Effector memory CD4-positive, alpha-beta T cell (primary cell): Measurements from ENCODE around the gene DDA1.

ENCODE experiments used
- DNase-seq, 3 donors: peaks; one replicate each; pipeline ENCODE4 v3.0.0-alpha.2; 2020
- H3K27ac ChIP-seq: 2 replicates; pipeline ENCODE4 v1.7.0; 2013; ENCODE audit warnings: mild to moderate bottlenecking, low read length, moderate library complexity; ENCODE audit not compliant: insufficient read depth, poor library complexity, severe bottlenecking
- H3K27me3 ChIP-seq: replicated peaks from 2 replicates; pipeline ENCODE4 v1.7.0; 2013; ENCODE audit warnings: mild to moderate bottlenecking, low read length; ENCODE audit not compliant: insufficient read depth, control insufficient read depth, poor library complexity, severe bottlenecking
- H3K36me3 ChIP-seq: 2 replicates; pipeline ENCODE4 v1.7.0; 2013; ENCODE audit warnings: mild to moderate bottlenecking, low read length, moderate library complexity; ENCODE audit not compliant: control insufficient read depth, insufficient read depth
- H3K4me1 ChIP-seq: 2 replicates; pipeline ENCODE4 v1.7.0; 2013; ENCODE audit warnings: low read length, mild to moderate bottlenecking; ENCODE audit not compliant: control insufficient read depth, insufficient read depth, poor library complexity, severe bottlenecking
- H3K4me3 ChIP-seq: 2 replicates; pipeline ENCODE4 v1.7.0; 2013; ENCODE audit warnings: low read length, low read depth, mild to moderate bottlenecking; ENCODE audit not compliant: insufficient read depth, poor library complexity, severe bottlenecking
- H3K9me3 ChIP-seq: 2 replicates; pipeline ENCODE4 v1.7.0; 2013; ENCODE audit warnings: mild to moderate bottlenecking, low read length, moderate library complexity; ENCODE audit not compliant: control insufficient read depth
- total RNA-seq, 3 donors: gene quantifications; one replicate each; lab custom pipeline; 2026; lab: John Stamatoyannopoulos, UW

Gene DDA1
- 30.0 to 41.2 (median 39.7) reads per million in 3 donors for total RNA-seq

DNA sequence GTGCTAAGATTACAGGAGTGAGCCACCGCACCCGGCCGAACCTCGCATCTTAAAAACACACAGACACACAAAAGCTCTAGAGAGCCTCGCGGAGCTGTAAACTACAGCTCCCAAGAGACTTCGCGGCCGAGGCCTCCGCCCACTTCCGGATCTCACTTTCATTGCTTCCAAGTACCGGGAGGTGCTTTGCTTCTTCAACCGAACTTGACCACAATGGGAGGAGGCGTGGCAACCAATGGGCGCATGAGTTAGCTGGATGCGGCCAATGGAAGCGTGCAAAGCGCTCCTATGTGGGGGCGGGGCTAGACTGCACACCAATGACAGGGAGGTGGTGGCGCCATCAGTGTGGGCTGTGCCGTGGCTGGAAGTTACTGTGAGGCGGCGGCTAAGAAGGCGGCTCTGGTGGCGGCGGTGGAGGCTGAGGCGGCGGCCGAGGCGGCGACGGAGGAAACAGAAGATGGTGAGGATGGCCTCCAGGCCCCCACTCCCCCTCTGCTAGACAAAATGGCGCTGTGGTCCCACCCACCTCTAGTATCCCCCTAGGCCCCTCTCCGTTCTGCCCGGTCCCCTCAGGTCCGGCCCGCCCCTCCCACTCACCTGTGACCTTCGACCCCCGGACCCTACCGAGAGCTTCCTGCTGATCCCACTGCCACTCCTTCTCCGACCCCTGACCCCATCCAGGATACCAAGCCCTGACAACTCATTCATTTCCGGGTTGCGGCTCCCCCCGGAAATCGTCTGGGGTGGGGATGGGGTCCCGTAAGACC, at the start of gene DDA1:
Gene DDA1, plus strand, starts transcription at position 366 of the 767 bp plus-strand sequence. Its CDS starts 92 bp downstream, at position 458.
- Histone ChIP-seq H3K36me3 (peaks cover 16% of the 10 kb centered on the region), H3K9me3 (no peaks in the 10 kb centered on the region), H3K27me3 (no peaks in the 10 kb centered on the region), H3K27ac (peak within 1 kb of the TSS; percentile 83), H3K4me3 (peak within 1 kb of the TSS; percentile 76), H3K4me1 (peaks cover 28% of the 10 kb centered on the region)
- DNase-seq = peak; percentile 99 to 100 (median 99)

- no peaks in the 10 kb centered on the region for H3K9me3 ChIP-seq
- no peak overlapping the region for H3K27ac ChIP-seq
- H3K27me3 ChIP-seq = no peaks in the 10 kb centered on the region
- no peaks in the 10 kb centered on the region for H3K36me3 ChIP-seq
- no peaks in the 10 kb centered on the region for H3K4me1 ChIP-seq
- H3K4me3 ChIP-seq = no peak overlapping the region
- no peak for DNase-seq
These were observed 49.4 kb upstream of the DDA1 start for GRCh38 chr19:17259934-17260333.

DNA sequence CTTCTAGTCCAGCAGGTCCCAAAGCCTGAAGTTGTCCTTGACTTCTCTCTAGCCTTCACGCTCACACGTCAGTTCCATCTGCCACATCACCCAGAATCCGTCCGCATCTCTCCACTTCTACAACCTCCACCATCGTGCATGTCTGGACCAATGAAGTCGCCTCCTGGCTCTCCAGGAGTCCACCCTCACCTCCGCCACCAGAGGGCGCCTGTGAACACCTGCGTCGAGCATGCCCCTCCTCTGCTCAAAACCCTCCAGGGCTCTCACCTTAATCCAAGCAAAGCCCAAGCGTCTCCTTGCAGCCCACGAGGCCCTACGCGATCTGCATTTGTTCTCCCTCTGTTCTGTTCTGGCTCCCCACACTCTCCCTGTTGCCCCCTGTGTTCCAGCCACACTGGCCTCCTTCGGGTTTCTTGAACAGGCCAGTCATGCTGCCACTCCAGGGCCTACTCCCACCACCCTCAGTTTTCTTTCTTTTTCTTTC, 48.5 kb upstream of the DDA1 start:
- Histone ChIP-seq H3K4me3 (no peak overlapping the region), H3K27me3 (no peaks in the 10 kb centered on the region), H3K4me1 (no peaks in the 10 kb centered on the region), H3K36me3 (no peaks in the 10 kb centered on the region), H3K9me3 (no peaks in the 10 kb centered on the region), H3K27ac (no peak overlapping the region)
- DNase-seq = peak; percentile 72 to 83 (median 77)

DNA sequence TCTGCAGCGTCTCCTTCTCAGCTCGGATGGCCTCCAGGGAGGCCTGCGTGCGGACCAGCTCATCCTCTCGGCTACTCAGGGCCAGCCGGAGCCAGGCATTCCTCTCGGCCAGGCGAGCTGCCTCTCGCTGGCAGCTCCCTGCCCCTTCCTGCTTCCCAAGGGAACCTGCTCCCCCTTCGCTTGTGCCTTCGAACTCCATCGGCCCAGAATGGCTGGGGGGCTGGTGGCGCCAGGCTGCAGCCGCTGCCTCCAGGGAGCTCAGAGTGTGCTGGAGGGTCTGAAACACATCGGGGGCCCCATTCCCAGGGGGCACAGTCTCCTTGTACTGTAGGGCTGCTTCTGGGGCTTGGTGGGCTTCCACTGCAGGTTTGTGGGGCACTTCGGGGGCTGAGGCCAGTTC, 46.8 kb upstream of the DDA1 start:
- Histone ChIP-seq H3K27me3 (no peaks in the 10 kb centered on the region), H3K9me3 (no peaks in the 10 kb centered on the region), H3K27ac (no peak overlapping the region), H3K4me3 (no peak overlapping the region), H3K36me3 (no peaks in the 10 kb centered on the region), H3K4me1 (peaks cover 2% of the 10 kb centered on the region)
- DNase-seq = no peak

GRCh38 chr19:17263712-17264640, 45.4 kb upstream of the DDA1 start:
- no peak overlapping the region for H3K27ac ChIP-seq
- no peaks in the 10 kb centered on the region for H3K36me3 ChIP-seq
- no peaks in the 10 kb centered on the region for H3K27me3 ChIP-seq
- H3K9me3 ChIP-seq = no peaks in the 10 kb centered on the region
- no peak for DNase-seq
- H3K4me1 ChIP-seq = peaks cover 9% of the 10 kb centered on the region
- no peak overlapping the region for H3K4me3 ChIP-seq

GRCh38 chr19:17264641-17264979, 44.8 kb upstream of the DDA1 start, which contains the start of gene USHBP1:
Gene USHBP1, minus strand, starts transcription at chr19:17264745. Its CDS starts 446 bp downstream, at chr19:17264299.
- H3K36me3 ChIP-seq = no peaks in the 10 kb centered on the region
- H3K9me3 ChIP-seq = no peaks in the 10 kb centered on the region
- DNase-seq = no peak
- H3K27me3 ChIP-seq = no peaks in the 10 kb centered on the region
- no peak within 1 kb of the TSS for H3K27ac ChIP-seq
- H3K4me1 ChIP-seq = peaks cover 9% of the 10 kb centered on the region
- H3K4me3 ChIP-seq = no peak within 1 kb of the TSS

- Histone ChIP-seq H3K4me1 (peaks cover 9% of the 10 kb centered on the region), H3K4me3 (no peak overlapping the region), H3K36me3 (peaks cover 6% of the 10 kb centered on the region), H3K9me3 (no peaks in the 10 kb centered on the region), H3K27ac (no peak overlapping the region), H3K27me3 (no peaks in the 10 kb centered on the region)
- DNase-seq = no peak
These were observed 43.3 kb upstream of the DDA1 start for GRCh38 chr19:17266026-17266425.

DNA sequence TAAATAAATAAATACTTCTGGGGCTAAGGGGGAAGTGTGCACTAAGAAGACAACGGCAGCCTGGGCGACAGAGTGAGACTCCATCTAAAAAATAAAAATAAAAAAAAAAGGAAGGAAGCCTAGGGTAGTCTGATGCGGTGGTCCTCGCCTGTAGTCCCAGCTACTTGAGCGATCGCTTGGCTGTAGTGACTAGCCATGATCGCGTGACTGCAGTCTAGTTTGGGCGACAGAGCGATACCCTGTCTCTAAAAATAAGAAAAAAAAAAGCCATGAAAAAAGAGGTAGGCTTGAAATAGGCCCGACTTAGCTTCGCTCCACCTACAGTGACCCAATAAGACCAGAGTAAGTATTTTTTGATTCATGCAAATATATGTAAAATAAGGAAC, 42.8 kb upstream of the DDA1 start:
- Histone ChIP-seq H3K36me3 (peaks cover 12% of the 10 kb centered on the region), H3K4me1 (peaks cover 9% of the 10 kb centered on the region), H3K27ac (no peak overlapping the region), H3K4me3 (no peak overlapping the region), H3K27me3 (no peaks in the 10 kb centered on the region), H3K9me3 (no peaks in the 10 kb centered on the region)
- no peak for DNase-seq

DNA sequence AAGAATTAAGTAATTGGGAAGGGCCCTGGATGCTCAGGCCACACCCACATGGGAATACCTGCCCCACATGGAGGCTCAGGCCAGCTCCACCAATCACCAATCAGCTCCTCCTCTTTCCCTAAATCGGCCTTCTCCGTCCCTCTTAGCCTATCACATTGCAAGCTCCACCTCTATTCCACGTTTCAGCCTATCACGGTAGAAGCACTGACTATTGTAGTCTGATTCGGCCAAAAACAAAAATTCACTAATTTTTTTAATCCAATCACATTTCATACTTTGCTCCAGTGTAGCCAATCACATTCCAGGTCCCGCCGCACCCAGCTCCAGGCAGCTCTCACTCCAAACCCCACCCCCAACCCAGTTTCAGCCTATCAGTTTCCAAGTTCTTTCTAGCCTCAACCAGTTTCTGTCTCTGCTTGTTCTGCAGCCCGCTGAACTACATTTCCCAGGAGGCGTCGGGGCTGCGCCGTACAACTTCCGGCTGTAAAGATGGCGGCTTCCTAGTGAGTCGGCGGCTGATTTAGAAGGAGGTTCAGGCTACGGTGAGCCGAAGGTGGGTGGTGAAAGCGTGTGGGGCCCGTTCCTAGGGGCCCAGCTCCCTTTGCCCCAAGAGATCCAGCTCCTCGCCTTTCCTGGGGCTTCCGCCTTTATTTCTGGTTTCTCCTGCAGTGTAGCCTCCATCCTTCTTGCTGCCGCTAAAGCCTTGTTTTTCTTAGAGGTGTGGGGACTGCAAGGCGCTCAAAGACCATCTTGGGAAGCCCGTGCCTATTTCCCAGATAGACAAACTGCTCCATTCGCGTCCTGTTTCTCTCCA, 42.2 kb upstream of the DDA1 start, which contains the start of gene BABAM1:
Gene BABAM1, plus strand, starts transcription at position 469 of the 814 bp plus-strand sequence. CDS start 1,364 bp downstream, outside the sequence.
- peak within 1 kb of the TSS; percentile 69 for H3K27ac ChIP-seq
- peaks cover 9% of the 10 kb centered on the region for H3K4me1 ChIP-seq
- H3K4me3 ChIP-seq = peak within 1 kb of the TSS; percentile 76
- peaks cover 16% of the 10 kb centered on the region for H3K36me3 ChIP-seq
- H3K27me3 ChIP-seq = no peaks in the 10 kb centered on the region
- no peaks in the 10 kb centered on the region for H3K9me3 ChIP-seq
- DNase-seq = peak; percentile 89 to 94 (median 93)
